Activated CD8-positive, alpha-beta memory T cell treated with anti-CD3 and anti-CD28 coated beads, Interleukin-2, amount 10 ng/mL, durations not matched to agents 7 days and 5 days (primary cell): ENCODE data around the gene SFXN3. TPM values are rescaled to one million over a fixed set of nuclear protein-coding genes. Genes with fewer than 3 reads are reported as not detected.

Experiments
- ATAC-seq: fragments of 150-1000 bp; cut with Tn5 transposase; one replicate; pipeline ENCODE4 v1.10.0; 2021; ENCODE audit warnings: moderate library complexity
- CTCF ChIA-PET: fragments of 350-600 bp; sonication (Branson Sonifier 250); formaldehyde crosslinking; loops from one replicate; lab custom pipeline; 2021; ENCODE audit warnings: antibody characterized with exemption; lab: Charles Lee
- DNase-seq: peaks from one replicate; pipeline ENCODE4 v3.0.0-alpha.2; 2020
- H3K27ac Mint-ChIP-seq: one replicate; pipeline ENCODE4 v1.8.0; 2021; ENCODE audit warnings: mild to moderate bottlenecking, mixed read lengths
- H3K27me3 Mint-ChIP-seq: one replicate; pipeline ENCODE4 v1.8.0; 2021; ENCODE audit warnings: mixed read lengths
- H3K36me3 Mint-ChIP-seq: one replicate; pipeline ENCODE4 v1.8.0; 2021; ENCODE audit warnings: mild to moderate bottlenecking, mixed read lengths
- H3K4me1 Mint-ChIP-seq: one replicate; pipeline ENCODE4 v1.8.0; 2021; ENCODE audit warnings: mixed read lengths
- H3K4me3 Mint-ChIP-seq: one replicate; pipeline ENCODE4 v1.8.0; 2021; ENCODE audit warnings: mild to moderate bottlenecking, moderate library complexity, mixed read lengths
- H3K9me3 Mint-ChIP-seq: one replicate; pipeline ENCODE4 v1.8.0; 2022; ENCODE audit warnings: low read depth, mixed read lengths
- total RNA-seq, 2 experiments: library from RNA; stranded (reverse); gene quantifications; one replicate each; pipeline ENCODE4 v1.2.3, GENCODE V29; 2021

The SFXN3 gene
- total RNA-seq, 2 experiments from 2014 or later = 38.2 to 48.8 TPM

- Mint-ChIP-seq H3K27ac (no peak overlapping the region), H3K4me1 (peaks cover 20% of the 10 kb centered on the region), H3K9me3 (no peaks in the 10 kb centered on the region), H3K36me3 (no peaks in the 10 kb centered on the region), H3K4me3 (no peak overlapping the region), H3K27me3 (peaks cover 57% of the 10 kb centered on the region)
- CTCF ChIA-PET = interaction anchor here (6.9 to 16.0 kb wide), 3 partner anchors 11 to 31 kb away, joined by 46 to 402 read pairs (median 195); partner anchors contain the start of genes PDZD7 and SFXN3
- DNase-seq (no peak), ATAC-seq (no peak)
Observed at GRCh38 chr10:101070098-101070497, 39.1 kb downstream of the SFXN3 start.

- ATAC-seq (no peak), DNase-seq (no peak)
- CTCF ChIA-PET = interaction anchor here (1.0 to 6.9 kb wide), 3 partner anchors 13 to 22 kb away, joined by 3 to 46 read pairs (median 6); no protein-coding TSS in a partner anchor
- H3K27me3 Mint-ChIP-seq = peaks cover 57% of the 10 kb centered on the region
- peaks cover 13% of the 10 kb centered on the region for H3K4me1 Mint-ChIP-seq
- no peaks in the 10 kb centered on the region for H3K9me3 Mint-ChIP-seq
- no peaks in the 10 kb centered on the region for H3K36me3 Mint-ChIP-seq
- no peak overlapping the region for H3K4me3 Mint-ChIP-seq
- H3K27ac Mint-ChIP-seq = no peak overlapping the region
Observed at GRCh38 chr10:101071267-101071884, 40.3 kb downstream of the SFXN3 start.

GRCh38 chr10:101071885-101072433 is 40.9 kb downstream of the SFXN3 start:
- CTCF ChIA-PET = interaction anchor here (2.1 to 6.9 kb wide), 2 partner anchors 13 to 22 kb away, joined by 6 to 46 read pairs; no protein-coding TSS in a partner anchor
- DNase-seq = no peak
- no peak overlapping the region for H3K4me3 Mint-ChIP-seq
- no peaks in the 10 kb centered on the region for H3K36me3 Mint-ChIP-seq
- H3K4me1 Mint-ChIP-seq = peaks cover 9% of the 10 kb centered on the region
- H3K27me3 Mint-ChIP-seq = peaks cover 56% of the 10 kb centered on the region
- H3K9me3 Mint-ChIP-seq = no peaks in the 10 kb centered on the region
- H3K27ac Mint-ChIP-seq = no peak overlapping the region
- ATAC-seq = no peak

- no peak overlapping the region for H3K27ac Mint-ChIP-seq
- no peaks in the 10 kb centered on the region for H3K9me3 Mint-ChIP-seq
- H3K36me3 Mint-ChIP-seq = no peaks in the 10 kb centered on the region
- H3K27me3 Mint-ChIP-seq = peaks cover 46% of the 10 kb centered on the region
- no peak for ATAC-seq
- CTCF ChIA-PET = interaction anchor here (1.6 kb wide), 1 partner anchor 13 kb away, joined by 3 read pairs; no protein-coding TSS in a partner anchor
- H3K4me3 Mint-ChIP-seq = no peak overlapping the region
- H3K4me1 Mint-ChIP-seq = no peaks in the 10 kb centered on the region
- DNase-seq = no peak
Observed at GRCh38 chr10:101072923-101073322, 41.9 kb downstream of the SFXN3 start.

- CTCF ChIA-PET = interaction anchor here (1.1 to 3.4 kb wide), 6 partner anchors 12 to 68 kb away, joined by 3 to 19 read pairs (median 3); partner anchors contain the start of gene KAZALD1
- no peak overlapping the region for H3K27ac Mint-ChIP-seq
- DNase-seq = no peak
- H3K9me3 Mint-ChIP-seq = no peaks in the 10 kb centered on the region
- H3K36me3 Mint-ChIP-seq = no peaks in the 10 kb centered on the region
- H3K4me1 Mint-ChIP-seq = no peaks in the 10 kb centered on the region
- no peak for ATAC-seq
- H3K27me3 Mint-ChIP-seq = peaks cover 51% of the 10 kb centered on the region
- no peak overlapping the region for H3K4me3 Mint-ChIP-seq
Observed at GRCh38 chr10:101073631-101074030, 42.6 kb downstream of the SFXN3 start.

GRCh38 chr10:101075775-101076174 is 44.7 kb downstream of the SFXN3 start:
- H3K27me3 Mint-ChIP-seq = peaks cover 59% of the 10 kb centered on the region
- H3K4me1 Mint-ChIP-seq = no peaks in the 10 kb centered on the region
- DNase-seq (no peak), ATAC-seq (peak; percentile 55)
- no peak overlapping the region for H3K4me3 Mint-ChIP-seq
- H3K9me3 Mint-ChIP-seq = no peaks in the 10 kb centered on the region
- CTCF ChIA-PET = interaction anchor here (0.9 to 3.4 kb wide), 9 partner anchors 10 to 66 kb away, joined by 3 to 19 read pairs (median 5); partner anchors contain the start of gene KAZALD1
- H3K36me3 Mint-ChIP-seq = no peaks in the 10 kb centered on the region
- no peak overlapping the region for H3K27ac Mint-ChIP-seq

- CTCF ChIA-PET = interaction anchor here (1.1 to 3.4 kb wide), 6 partner anchors 11 to 65 kb away, joined by 3 to 19 read pairs (median 7); no protein-coding TSS in a partner anchor
Observed at GRCh38 chr10:101076630-101077029, 45.6 kb downstream of the SFXN3 start.

GRCh38 chr10:101079874-101080273 is 48.8 kb downstream of the SFXN3 start:
- H3K4me1 Mint-ChIP-seq = no peaks in the 10 kb centered on the region
- no peak overlapping the region for H3K4me3 Mint-ChIP-seq
- no peak overlapping the region for H3K27ac Mint-ChIP-seq
- peaks cover 49% of the 10 kb centered on the region for H3K27me3 Mint-ChIP-seq
- CTCF ChIA-PET = interaction anchor here (0.8 to 1.6 kb wide), 4 partner anchors 14 to 62 kb away, joined by 3 to 5 read pairs (median 3); no protein-coding TSS in a partner anchor
- H3K9me3 Mint-ChIP-seq = no peaks in the 10 kb centered on the region
- H3K36me3 Mint-ChIP-seq = no peaks in the 10 kb centered on the region
- DNase-seq (no peak), ATAC-seq (no peak)

More at GRCh38 chr10:101076630-101077029, 45.6 kb downstream of the SFXN3 start:
- peaks cover 63% of the 10 kb centered on the region for H3K27me3 Mint-ChIP-seq
- H3K36me3 Mint-ChIP-seq = no peaks in the 10 kb centered on the region
- no peak overlapping the region for H3K27ac Mint-ChIP-seq
- no peak for DNase-seq
- H3K4me1 Mint-ChIP-seq = no peaks in the 10 kb centered on the region
- no peak overlapping the region for H3K4me3 Mint-ChIP-seq
- ATAC-seq = no peak
- H3K9me3 Mint-ChIP-seq = no peaks in the 10 kb centered on the region

- no peak for ATAC-seq
- Mint-ChIP-seq H3K27ac (no peak overlapping the region), H3K27me3 (peaks cover 51% of the 10 kb centered on the region), H3K4me3 (no peak overlapping the region), H3K4me1 (no peaks in the 10 kb centered on the region), H3K36me3 (no peaks in the 10 kb centered on the region), H3K9me3 (no peaks in the 10 kb centered on the region)
- no peak for DNase-seq
- CTCF ChIA-PET = interaction anchor here (0.7 kb wide), 1 partner anchor 14 kb away, joined by 4 read pairs; no protein-coding TSS in a partner anchor
Observed at GRCh38 chr10:101080933-101081931, 50.2 kb downstream of the SFXN3 start.

GRCh38 chr10:101085846-101086245 is 54.8 kb downstream of the SFXN3 start:
- CTCF ChIA-PET = interaction anchor here (2.1 to 3.1 kb wide), 2 partner anchors 10 to 56 kb away, joined by 8 to 13 read pairs; no protein-coding TSS in a partner anchor
- no peaks in the 10 kb centered on the region for H3K9me3 Mint-ChIP-seq

GRCh38 chr10:101087376-101087775 is 56.3 kb downstream of the SFXN3 start:
- ATAC-seq = no peak
- H3K9me3 Mint-ChIP-seq = no peaks in the 10 kb centered on the region
- no peaks in the 10 kb centered on the region for H3K4me1 Mint-ChIP-seq
- CTCF ChIA-PET = interaction anchor here (1.3 to 2.1 kb wide), 3 partner anchors 8 to 27 kb away, joined by 3 to 8 read pairs (median 6); no protein-coding TSS in a partner anchor
- H3K4me3 Mint-ChIP-seq = no peak overlapping the region
- no peak for DNase-seq
- H3K27me3 Mint-ChIP-seq = peaks cover 73% of the 10 kb centered on the region
- no peak overlapping the region for H3K27ac Mint-ChIP-seq
- H3K36me3 Mint-ChIP-seq = no peaks in the 10 kb centered on the region

More at GRCh38 chr10:101085846-101086245, 54.8 kb downstream of the SFXN3 start:
- Mint-ChIP-seq H3K27ac (no peak overlapping the region), H3K4me1 (no peaks in the 10 kb centered on the region), H3K36me3 (no peaks in the 10 kb centered on the region), H3K4me3 (no peak overlapping the region), H3K27me3 (peaks cover 71% of the 10 kb centered on the region)
- DNase-seq (no peak), ATAC-seq (no peak)

- Mint-ChIP-seq H3K4me3 (no peak overlapping the region), H3K27ac (no peak overlapping the region), H3K36me3 (no peaks in the 10 kb centered on the region), H3K9me3 (no peaks in the 10 kb centered on the region), H3K27me3 (peaks cover 73% of the 10 kb centered on the region), H3K4me1 (no peaks in the 10 kb centered on the region)
- ATAC-seq = no peak
- CTCF ChIA-PET = interaction anchor here (0.7 to 3.2 kb wide), 2 partner anchors 21 to 55 kb away, joined by 3 to 14 read pairs; no protein-coding TSS in a partner anchor
- no peak for DNase-seq
Observed at GRCh38 chr10:101087965-101088364, 56.9 kb downstream of the SFXN3 start.
